ENCODE measurements around the gene IRF5. TPM values are rescaled to one million over a fixed set of nuclear protein-coding genes. Genes with fewer than 3 reads are reported as not detected.

Gene IRF5
- total and polyA plus RNA-seq, 10 of the 15 experiments (the other 5 are each of a cell fraction or from before 2014, with no cell fraction given): 5.4 to 90.3 (median 61.7) TPM

- intact Hi-C loops (cut with micrococcal nuclease; ENCODE audit: unreplicated experiment): loop anchor here (10.0 kb wide), 1 partner anchor 252 kb away; no protein-coding TSS in a partner anchor
- H3K4me3 ChIP-seq: no peak overlapping the region; the same call in 1 of the 2 replicates
- TF ChIP-seq, protein P1, sequence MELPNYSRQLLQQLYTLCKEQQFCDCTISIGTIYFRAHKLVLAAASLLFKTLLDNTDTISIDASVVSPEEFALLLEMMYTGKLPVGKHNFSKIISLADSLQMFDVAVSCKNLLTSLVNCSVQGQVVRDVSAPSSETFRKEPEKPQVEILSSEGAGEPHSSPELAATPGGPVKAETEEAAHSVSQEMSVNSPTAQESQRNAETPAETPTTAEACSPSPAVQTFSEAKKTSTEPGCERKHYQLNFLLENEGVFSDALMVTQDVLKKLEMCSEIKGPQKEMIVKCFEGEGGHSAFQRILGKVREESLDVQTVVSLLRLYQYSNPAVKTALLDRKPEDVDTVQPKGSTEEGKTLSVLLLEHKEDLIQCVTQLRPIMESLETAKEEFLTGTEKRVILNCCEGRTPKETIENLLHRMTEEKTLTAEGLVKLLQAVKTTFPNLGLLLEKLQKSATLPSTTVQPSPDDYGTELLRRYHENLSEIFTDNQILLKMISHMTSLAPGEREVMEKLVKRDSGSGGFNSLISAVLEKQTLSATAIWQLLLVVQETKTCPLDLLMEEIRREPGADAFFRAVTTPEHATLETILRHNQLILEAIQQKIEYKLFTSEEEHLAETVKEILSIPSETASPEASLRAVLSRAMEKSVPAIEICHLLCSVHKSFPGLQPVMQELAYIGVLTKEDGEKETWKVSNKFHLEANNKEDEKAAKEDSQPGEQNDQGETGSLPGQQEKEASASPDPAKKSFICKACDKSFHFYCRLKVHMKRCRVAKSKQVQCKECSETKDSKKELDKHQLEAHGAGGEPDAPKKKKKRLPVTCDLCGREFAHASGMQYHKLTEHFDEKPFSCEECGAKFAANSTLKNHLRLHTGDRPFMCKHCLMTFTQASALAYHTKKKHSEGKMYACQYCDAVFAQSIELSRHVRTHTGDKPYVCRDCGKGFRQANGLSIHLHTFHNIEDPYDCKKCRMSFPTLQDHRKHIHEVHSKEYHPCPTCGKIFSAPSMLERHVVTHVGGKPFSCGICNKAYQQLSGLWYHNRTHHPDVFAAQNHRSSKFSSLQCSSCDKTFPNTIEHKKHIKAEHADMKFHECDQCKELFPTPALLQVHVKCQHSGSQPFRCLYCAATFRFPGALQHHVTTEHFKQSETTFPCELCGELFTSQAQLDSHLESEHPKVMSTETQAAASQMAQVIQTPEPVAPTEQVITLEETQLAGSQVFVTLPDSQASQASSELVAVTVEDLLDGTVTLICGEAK (IDR thresholded peaks at IDR 0.05; ENCODE audit: borderline replicate concordance): no peak
- TF ChIP-seq, protein P2, sequence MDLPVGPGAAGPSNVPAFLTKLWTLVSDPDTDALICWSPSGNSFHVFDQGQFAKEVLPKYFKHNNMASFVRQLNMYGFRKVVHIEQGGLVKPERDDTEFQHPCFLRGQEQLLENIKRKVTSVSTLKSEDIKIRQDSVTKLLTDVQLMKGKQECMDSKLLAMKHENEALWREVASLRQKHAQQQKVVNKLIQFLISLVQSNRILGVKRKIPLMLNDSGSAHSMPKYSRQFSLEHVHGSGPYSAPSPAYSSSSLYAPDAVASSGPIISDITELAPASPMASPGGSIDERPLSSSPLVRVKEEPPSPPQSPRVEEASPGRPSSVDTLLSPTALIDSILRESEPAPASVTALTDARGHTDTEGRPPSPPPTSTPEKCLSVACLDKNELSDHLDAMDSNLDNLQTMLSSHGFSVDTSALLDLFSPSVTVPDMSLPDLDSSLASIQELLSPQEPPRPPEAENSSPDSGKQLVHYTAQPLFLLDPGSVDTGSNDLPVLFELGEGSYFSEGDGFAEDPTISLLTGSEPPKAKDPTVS (IDR thresholded peaks at IDR 0.05; ENCODE audit: low read depth, low read length): peak; percentile 83
- no peak for TF ChIP-seq NFYA (IDR thresholded peaks at IDR 0.05; ENCODE audit: borderline replicate concordance, low read depth, low read length)
- TF ChIP-seq EGR1 (IDR thresholded peaks at IDR 0.05; ENCODE audit: borderline replicate concordance in 1 of 2, low read depth in 2 of 2, low read length in 2 of 2): peak in 1 of 2 experiments; percentile 70; a peak in 1 of 3 replicates
- TF ChIP-seq RUNX3 (IDR thresholded peaks at IDR 0.05; ENCODE audit: low read length): peak; percentile 25; the same call in 1 of the 2 replicates
- H3K79me2 ChIP-seq (ENCODE audit: control insufficient read depth, insufficient read depth, low read length): no peaks in the 10 kb centered on the region; the same call in none of the 2 replicates
- no peaks in the 10 kb centered on the region for H4K20me1 ChIP-seq (ENCODE audit: control insufficient read depth, insufficient read depth)
- H3K9ac ChIP-seq (ENCODE audit: control insufficient read depth, insufficient read depth, low read length): no peak overlapping the region
- no peaks in the 10 kb centered on the region; the same call in 1 of the 3 replicates for H3K9me3 ChIP-seq (replicated peaks; ENCODE audit: control insufficient read depth, insufficient read depth, low read length)
- CTCF ChIA-PET: interaction anchor here (0.6 to 3.7 kb wide), 9 partner anchors 12 to 246 kb away, joined by 3 to 20 read pairs (median 4); no protein-coding TSS in a partner anchor
- in situ Hi-C loops (cut with MboI): no loop called here
- peak overlapping the region; percentile 42; the same call in 1 of the 2 replicates for H3K4me2 ChIP-seq (ENCODE audit: control insufficient read depth, insufficient read depth)
- H3K36me3 ChIP-seq (ENCODE audit: control insufficient read depth in 2 of 2, insufficient read depth in 2 of 2, low read length in 1 of 2): peaks cover 8 to 26% of the 10 kb centered on the region in 2 experiments
- H2AFZ ChIP-seq (ENCODE audit: control insufficient read depth, low read depth, low read length): no peak overlapping the region
- H3K27ac ChIP-seq (ENCODE audit: control insufficient read depth, insufficient read depth): peak overlapping the region; percentile 75
- SMC1A ChIA-PET (ENCODE audit: uncharacterized antibody, unreplicated experiment): interaction anchor here (0.9 to 2.7 kb wide), 10 partner anchors 12 to 247 kb away, joined by 3 to 22 read pairs (median 4); no protein-coding TSS in a partner anchor
- H3K27me3 ChIP-seq (replicated peaks in 1 of 2; ENCODE audit: control insufficient read depth in 2 of 2, insufficient read depth in 2 of 2, low read length in 1 of 2): no peaks in the 10 kb centered on the region
- BruUV-seq (replicated peaks): no TSS peak
- POLR2A ChIA-PET: interaction anchor here (0.8 to 3.5 kb wide), 7 partner anchors 9 to 55 kb away, joined by 3 to 34 read pairs (median 6); no protein-coding TSS in a partner anchor
- peaks cover 18% of the 10 kb centered on the region for H3K4me1 ChIP-seq (ENCODE audit: control insufficient read depth, insufficient read depth, low read length)
- RAD21 ChIA-PET (ENCODE audit: unreplicated experiment): interaction anchor here (0.9 to 4.5 kb wide), 7 partner anchors 9 to 508 kb away, joined by 3 to 40 read pairs (median 5); partner anchors contain the start of gene HILPDA
- DNase-seq (ENCODE audit: low read depth, low spot score) (no peak), ATAC-seq (peak; percentile 37), FAIRE-seq (no peak)
Measured at GRCh38 chr7:128962899-128963298, 25.2 kb downstream of the IRF5 start.
